ENCODE measurements around the gene BEX5.
"Not testable (repeated sequence)": the region's sequence is repeated elsewhere in the genome, so short reads cannot be mapped to it uniquely, and the experiment has no call there.

BEX5 gene

GRCh38 chrX:102155806-102156179 is at the start of gene BEX5:
TSS of gene BEX5 (minus strand) at chrX:102155977. CDS start at chrX:102154265, 1,712 bp downstream.
- peak; percentile 9 for DNase-seq (ENCODE audit: low read depth)

GRCh38 chrX:102185967-102186720 is 30.4 kb upstream of the BEX5 start:
- DNase-seq (ENCODE audit: low read depth), result no peak

GRCh38 chrX:102154900-102155805 is 624 bp downstream of the BEX5 start:
- no peak for DNase-seq (ENCODE audit: low read depth)

- DNase-seq (ENCODE audit: low read depth), result no peak
Measured at GRCh38 chrX:102154218-102154860, 1.4 kb downstream of the BEX5 start.

- not testable (repeated sequence) for DNase-seq (ENCODE audit: low read depth)
Measured at GRCh38 chrX:102142274-102142673, 13.5 kb downstream of the BEX5 start, which contains the start of gene TCEAL6. TSS of gene TCEAL6 (minus strand) at chrX:102142481.

DNA sequence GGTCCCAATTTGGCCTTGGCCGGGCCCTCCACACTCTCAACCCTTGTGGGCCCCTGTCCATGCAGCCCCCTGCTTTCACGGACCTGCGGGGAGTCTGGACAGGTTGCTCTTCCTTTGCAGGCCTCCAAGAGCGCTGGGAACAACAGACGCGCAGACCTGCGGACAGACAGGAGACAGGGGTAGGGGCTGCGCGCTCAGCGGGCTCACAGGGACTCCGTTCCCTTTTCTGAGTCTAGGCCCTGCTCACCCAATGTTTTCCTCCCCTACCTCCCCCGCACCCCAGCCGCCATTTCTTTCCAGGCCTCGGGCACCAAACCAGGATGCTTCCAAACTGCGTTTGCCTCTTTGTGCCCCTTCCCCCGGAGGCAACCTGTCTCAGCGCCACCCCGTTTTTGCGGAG is 14.1 kb downstream of the BEX5 start:
- not testable (repeated sequence) for DNase-seq (ENCODE audit: low read depth)

GRCh38 chrX:102140876-102141275 is 14.9 kb downstream of the BEX5 start:
- not testable (repeated sequence) for DNase-seq (ENCODE audit: low read depth)

DNA sequence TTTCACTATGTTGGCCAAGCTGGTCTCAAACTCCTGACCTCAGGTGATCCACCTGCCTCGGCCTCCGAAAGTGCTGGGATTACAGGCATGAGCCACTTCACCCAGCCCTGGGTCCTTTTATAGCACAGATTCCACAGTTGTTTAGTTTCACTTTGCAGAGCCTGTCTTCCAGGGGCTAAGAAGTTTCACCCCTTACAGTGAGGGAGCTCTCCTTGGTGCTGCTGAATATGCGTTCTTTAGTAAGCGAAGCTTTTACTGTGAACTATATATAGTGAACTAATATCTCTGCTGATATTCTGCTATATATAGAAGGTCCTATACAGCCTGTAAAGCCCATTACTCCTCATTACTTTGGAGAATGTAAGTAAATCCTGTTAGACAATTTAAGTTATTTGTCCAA is 17.7 kb downstream of the BEX5 start:
- no peak for DNase-seq (ENCODE audit: low read depth)

GRCh38 chrX:102129473-102129872 is 26.3 kb downstream of the BEX5 start:
- DNase-seq (ENCODE audit: low read depth), result no peak

DNA sequence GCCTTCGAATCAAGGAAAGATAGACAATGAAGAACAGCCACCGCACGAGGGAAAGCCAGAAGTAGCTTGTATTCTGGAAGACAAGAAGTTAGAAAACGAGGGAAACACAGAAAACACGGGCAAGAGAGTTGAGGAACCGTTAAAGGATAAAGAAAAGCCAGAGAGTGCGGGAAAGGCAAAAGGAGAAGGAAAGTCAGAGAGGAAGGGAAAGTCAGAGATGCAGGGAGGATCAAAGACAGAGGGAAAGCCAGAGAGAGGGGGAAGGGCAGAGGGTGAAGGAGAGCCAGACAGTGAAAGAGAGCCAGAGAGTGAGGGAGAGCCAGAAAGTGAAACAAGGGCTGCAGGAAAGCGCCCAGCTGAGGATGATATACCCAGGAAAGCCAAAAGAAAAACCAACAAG is 28.9 kb downstream of the BEX5 start:
- no peak for DNase-seq (ENCODE audit: low read depth)

DNA sequence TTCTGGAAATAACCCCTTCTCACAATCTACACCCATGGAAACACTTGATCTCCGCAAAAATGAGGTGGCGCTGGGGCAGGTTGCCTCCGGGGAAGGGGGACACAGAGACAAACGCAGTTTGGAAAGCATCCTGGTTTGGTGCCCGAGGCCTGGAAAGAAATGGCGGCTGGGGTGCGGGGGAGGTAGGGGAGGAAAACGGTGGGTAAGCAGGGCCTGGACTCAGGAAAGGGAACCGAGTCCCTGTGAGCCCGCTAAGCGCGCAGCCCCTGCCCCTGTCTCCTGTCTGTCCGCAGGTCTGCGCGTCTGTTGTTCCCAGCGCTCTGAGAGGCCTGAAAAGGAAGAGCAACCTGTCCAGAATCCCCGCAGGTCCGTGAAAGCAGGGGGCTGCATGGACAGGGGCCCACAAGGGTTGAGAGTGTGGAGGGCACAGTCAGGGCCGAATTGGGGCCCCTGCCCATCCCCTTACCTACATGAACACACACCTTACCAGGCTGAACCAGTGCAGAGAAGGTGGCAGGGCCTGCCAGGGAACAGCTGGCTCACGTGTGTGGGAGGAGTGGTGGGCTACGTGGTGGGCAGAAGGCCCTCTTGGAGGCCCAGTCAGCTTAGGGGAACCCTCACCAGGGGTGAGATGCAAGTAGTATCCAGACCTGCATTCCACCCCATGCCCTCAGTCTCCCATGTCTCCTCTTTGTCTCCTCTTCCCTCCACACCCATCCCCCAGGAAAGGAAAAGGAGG is 29.5 kb downstream of the BEX5 start:
- DNase-seq (ENCODE audit: low read depth), result not testable (repeated sequence)

DNA sequence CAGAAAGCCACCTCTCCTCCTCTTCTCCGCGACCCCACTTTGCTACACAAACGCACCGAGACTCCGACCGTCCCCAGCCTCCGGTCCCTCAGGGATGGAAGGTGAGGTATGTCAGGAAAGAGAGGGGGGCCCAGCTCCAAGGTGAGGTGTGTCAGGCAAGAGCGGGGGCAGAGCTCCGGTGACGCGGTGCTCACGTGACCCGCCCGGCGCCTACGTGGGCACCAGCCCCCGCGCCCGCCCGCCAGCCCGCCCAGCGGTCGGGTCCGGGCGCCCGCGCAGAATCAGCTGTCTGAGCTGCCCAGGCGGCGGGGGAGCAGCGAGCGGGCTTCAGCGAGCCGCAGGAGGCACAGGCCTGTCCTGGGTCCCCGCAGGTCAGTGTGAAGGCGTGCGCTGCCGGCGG is 30.3 kb downstream of the BEX5 start, which contains the start of gene TCEAL2:
Gene TCEAL2 (plus strand): TSS at position 244 of the 400 bp plus-strand sequence. CDS start 1,152 bp downstream, outside the sequence.
- not testable (repeated sequence) for DNase-seq (ENCODE audit: low read depth)

GRCh38 chrX:102125014-102125413 is 30.8 kb downstream of the BEX5 start:
- not testable (repeated sequence) for DNase-seq (ENCODE audit: low read depth)

DNA sequence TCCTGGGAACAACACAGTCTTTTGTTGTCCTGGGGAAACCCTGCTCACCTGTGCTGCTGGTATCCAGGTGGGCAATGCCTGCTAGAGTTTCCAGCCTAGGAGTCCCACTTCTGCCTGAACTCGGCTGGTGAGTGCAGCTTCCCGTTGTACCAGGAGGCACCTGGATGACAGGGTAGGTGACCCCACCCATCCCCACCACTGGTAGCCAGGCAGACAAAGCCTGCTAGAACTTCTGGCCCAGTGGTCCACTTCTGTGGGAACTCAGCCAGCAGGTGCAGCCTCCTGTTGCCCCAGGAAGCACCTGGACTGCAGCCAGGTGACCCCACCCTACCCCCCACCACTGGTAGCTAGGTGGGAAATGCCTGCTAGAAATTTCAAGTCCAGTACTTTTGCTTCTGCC is 40.0 kb downstream of the BEX5 start:
- no peak for DNase-seq (ENCODE audit: low read depth)

DNA sequence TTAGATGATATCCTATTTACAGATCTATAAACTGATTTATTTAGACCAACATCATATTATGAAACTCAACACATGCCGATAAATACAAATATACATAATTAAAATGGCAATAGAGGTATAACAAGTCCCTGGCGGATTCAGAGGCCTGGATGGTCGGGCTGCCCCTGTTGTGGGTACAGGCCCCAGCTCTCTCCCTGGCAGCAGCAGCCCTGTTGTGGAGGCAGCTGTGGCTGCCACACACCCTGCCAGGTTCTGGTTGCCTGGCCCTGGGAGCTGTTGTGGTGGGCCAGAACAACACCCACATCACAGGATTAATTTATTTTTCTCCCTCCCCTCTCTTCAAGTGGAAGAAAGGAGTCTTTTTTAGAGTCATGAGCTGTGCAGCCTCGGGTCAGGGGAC is 42.4 kb downstream of the BEX5 start:
- no peak for DNase-seq (ENCODE audit: low read depth)

All from GM04504 (cell line).